SK-MEL-5 (cell line): ENCODE data around the gene MEDAG. TPM values are rescaled to one million over a fixed set of nuclear protein-coding genes. Genes with fewer than 3 reads are reported as not detected.

Experiments used
- DNase-seq: peaks from one replicate; pipeline ENCODE4 v3.0.0-alpha.2; 2016; ENCODE audit warnings: low read depth, low spot score
- in situ Hi-C: cut with HindIII; loops from 2 replicates; pipeline ENCODE4 v1.10.0; 2016; ENCODE audit warnings: low sequenced_read_pairs, high pct_unique_total_duplicates, low pct_unique_long_range_greater_than_20kb
- polyA plus RNA-seq, 2 experiments: library from polyadenylated mRNA; depleted of rRNA; stranded (reverse); fragments of >200 nt; gene quantifications; 2 replicates each; pipeline ENCODE4 v1.2.3, GENCODE V29; 2015
- total RNA-seq: library from RNA; depleted of rRNA; stranded (reverse); fragments of >200 nt; shearing (Covaris generic); gene quantifications from 2 replicates; pipeline ENCODE4 v1.2.3, GENCODE V29; 2014; rRNA removed

Gene MEDAG
- total RNA-seq: not detected in 2 replicates
- polyA plus RNA-seq (2015; cell fraction: cytosol; rRNA removed): not detected in 2 replicates
- not detected in 2 replicates for polyA plus RNA-seq (2015; cell fraction: nucleus; rRNA removed)

DNA sequence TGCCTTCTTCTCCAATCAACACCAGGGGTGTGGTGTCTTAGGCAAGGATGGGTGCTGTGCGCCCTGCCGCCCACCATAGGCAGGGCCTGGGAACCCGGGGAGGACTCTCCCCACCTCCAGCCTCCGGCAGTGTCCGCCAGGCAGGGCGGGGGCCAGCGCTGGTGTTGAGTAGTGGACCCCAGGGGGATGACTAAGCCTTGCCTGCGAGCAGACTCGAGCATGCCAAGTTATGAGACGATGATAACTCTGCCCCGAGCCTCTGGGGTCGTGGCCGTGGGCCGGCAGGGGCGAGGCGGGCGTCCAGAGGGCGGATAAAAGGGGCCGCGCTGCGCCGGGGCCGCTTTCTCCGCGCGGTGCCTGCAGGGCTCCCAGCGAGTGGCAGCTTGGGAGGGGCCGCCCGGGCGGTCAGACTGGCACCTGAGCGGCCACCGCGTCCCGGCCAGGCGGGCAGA, at the start of gene MEDAG:
MEDAG (plus strand) TSS at position 340 of the 452 bp plus-strand sequence. CDS start 245 bp downstream, outside the sequence.
- no peak for DNase-seq
- in situ Hi-C loops: no loop called here

DNA sequence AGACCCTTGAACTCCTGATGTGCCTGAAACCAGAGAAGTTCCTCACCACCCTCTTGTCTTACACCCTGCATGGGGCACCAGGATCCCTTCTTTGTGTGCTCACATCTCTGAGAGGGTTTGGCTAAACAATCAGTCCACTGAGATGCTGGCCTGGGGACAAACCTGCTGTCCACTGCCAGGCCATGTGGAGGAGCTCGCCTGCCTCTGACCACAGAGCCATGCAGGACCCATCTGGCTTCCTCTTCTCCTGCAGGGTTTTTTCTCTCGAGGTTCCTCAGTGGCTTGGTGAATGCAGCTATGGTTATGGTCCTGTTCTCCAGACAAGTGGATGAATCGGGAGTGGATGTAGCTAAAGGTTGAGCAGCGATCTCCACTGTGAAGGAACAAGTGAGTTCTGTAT, 49.1 kb upstream of the MEDAG start:
- in situ Hi-C loops: no loop called here
- no peak for DNase-seq

DNA sequence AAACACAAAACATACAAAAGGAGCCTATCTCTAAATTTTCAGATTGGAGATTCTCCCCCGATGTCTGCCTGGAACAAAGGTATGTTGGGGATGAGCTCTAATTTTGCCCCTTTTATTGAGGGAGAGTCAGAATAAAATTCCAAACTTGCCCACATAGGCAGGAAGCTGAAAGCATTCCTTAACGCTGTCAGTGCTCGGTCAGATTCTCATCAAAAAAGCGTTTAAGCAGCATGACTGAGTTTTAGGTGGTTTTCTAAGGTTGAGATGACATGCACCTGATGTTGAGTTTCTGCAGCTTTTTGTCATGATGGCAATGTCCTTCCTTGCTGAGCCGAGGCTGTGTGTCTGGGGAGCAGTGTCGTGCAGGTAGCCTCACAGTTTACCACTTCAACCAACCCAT, 48.4 kb upstream of the MEDAG start:
- in situ Hi-C loops: no loop called here

GRCh38 chr13:30859326-30859725, 46.7 kb upstream of the MEDAG start:
- in situ Hi-C loops: no loop called here
- no peak for DNase-seq

More for the DNA sequence above, 48.4 kb upstream of the MEDAG start:
- DNase-seq: no peak

- in situ Hi-C loops: no loop called here
These were observed 44.9 kb upstream of the MEDAG start for GRCh38 chr13:30861163-30861562.

GRCh38 chr13:30861836-30862467, 44.1 kb upstream of the MEDAG start:
- in situ Hi-C loops: no loop called here

More at GRCh38 chr13:30861163-30861562, 44.9 kb upstream of the MEDAG start:
- no peak for DNase-seq

DNA sequence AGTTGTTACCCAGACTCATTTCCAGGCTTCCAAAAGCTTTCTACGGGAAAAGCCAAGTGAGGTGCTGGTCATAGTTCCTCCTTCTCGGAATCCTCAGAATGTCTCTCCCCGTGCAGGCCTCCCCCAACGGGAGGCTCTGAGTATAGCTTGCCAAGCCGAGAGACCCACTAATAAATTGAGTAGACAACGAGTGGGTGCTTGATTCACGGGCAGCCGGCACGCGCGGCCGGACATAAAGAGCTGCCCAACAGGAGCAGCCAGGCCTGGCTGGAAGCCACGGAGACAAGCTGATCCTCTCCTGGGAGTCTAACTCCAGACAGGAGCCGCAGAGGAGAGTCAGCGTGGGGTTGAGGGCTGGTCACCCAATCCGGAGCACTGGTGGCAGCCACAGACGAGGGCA, 43.4 kb upstream of the MEDAG start:
- in situ Hi-C loops: no loop called here
- DNase-seq: no peak

More at GRCh38 chr13:30861836-30862467, 44.1 kb upstream of the MEDAG start:
- DNase-seq: no peak

GRCh38 chr13:30863231-30863630, 42.8 kb upstream of the MEDAG start:
- DNase-seq: no peak
- in situ Hi-C loops: no loop called here

DNA sequence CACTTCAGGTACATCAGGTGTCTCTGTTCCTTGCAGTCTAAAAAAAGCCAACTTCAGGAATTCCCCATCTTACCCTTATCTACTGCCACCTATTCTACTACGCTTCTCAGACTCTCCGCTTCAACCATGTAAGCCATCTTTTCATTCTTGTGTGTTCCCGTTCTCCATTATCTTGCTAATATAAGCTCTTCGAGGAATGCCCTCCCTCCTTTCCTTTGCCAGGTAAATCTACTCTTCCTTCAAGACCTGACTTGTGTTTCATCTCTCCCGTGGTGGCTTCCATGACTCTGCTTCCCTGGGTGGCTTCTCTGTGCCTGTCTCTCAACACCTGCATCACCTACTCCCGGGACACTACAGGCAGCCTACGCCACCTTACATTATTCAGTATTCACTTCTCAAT, 42.3 kb upstream of the MEDAG start:
- in situ Hi-C loops: no loop called here
- DNase-seq: no peak

- DNase-seq: no peak
- in situ Hi-C loops: no loop called here
These were observed 41.5 kb upstream of the MEDAG start for GRCh38 chr13:30864433-30865122.

DNA sequence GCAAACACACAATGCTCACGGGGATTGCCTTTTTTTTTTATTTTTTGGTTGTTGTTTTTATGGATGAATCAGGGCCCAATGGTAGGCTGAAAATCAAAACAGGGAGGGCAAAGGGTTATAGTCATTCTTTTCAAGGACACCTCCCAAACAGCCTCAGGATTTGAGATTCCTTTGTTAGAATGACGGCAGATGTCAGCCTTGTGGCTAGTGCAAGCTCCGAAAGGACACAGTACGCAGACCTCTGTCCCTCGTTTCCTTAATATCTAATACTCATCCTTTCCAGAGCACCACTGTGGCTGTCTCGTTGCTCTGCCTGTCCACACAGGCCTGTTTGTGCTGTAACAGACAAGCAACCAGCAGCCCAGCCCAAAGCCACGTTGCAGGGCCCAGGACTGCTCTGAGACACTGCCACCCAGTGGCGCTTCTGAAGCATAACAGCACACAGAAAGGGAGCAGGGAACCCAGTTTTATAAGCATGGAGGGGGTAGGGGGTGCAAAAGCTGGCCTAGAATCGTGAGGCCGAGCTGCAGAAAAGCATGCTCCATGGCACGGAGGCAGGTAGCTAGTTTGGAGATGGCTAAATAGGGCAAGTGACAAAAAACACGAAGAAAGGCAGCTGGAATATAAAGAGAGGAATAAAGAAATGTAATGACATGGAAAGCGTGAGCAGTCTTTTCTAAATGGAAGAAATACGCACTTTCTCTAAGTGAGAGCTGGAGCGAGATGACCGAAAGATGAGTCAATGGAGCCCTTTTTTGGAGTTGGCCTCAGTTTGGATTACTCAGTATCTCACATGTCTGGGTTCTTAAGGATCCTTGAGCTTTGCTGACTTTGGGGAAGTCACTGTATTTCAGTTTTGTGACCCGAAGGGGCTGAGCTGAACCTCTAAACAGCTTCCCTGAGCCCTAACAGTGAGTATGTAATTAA, 40.7 kb upstream of the MEDAG start:
- peak; percentile 90 for DNase-seq
- in situ Hi-C loops: no loop called here

DNA sequence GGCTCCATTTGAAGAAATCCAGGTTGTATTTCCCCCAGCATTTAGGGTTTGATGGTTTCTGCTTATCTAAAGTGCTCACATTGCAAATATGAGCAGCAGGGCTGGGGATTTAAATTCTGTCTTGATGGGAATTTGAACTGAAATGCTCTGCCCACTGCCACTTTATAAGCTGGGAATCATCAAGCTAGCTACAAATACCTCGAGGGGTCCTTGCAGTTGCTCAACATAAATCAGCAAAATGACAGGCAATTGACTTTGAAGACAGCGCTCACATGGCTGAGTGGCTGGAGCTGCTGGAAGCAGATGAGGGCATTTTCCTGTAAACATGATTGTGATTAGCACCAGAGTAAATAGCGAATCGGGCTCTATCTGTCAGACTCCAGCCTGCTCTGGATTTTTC, 39.4 kb upstream of the MEDAG start:
- no peak for DNase-seq
- in situ Hi-C loops: no loop called here

- DNase-seq: no peak
- in situ Hi-C loops: no loop called here
These were observed 38.9 kb upstream of the MEDAG start for GRCh38 chr13:30867089-30867669.

DNA sequence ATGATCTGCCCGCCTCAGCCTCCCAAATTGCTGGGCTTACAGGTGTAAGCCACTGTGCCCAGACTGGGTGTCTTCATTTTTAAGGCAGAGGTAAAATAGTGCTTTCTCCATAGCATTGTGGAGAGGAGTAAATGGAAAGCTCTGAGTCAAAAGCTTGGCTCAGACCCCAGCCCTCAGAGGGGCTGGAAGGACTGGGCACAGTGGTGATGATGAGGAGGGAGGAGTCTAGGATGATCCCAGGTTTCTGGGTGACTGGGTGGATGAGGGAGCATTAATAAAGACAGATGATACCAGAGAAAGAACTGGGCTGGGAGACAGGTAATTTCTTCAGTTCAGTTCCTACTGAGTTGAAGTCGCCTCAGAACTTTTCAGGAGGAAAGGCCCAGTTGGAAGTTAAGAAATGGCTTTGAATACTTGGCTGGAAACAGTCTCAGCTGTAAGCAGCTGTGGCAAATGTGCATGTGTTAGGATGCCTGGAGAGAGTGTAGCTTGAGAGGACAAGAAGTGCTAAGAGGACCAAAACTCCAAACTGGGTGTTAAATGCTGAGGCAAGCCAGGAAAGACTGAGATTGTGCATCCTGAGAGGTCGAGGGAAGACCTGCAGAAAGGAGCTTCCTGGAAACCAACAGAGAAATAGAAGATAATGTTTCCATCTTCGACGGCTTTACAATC, 37.1 kb upstream of the MEDAG start:
- DNase-seq: no peak
- in situ Hi-C loops: no loop called here

DNA sequence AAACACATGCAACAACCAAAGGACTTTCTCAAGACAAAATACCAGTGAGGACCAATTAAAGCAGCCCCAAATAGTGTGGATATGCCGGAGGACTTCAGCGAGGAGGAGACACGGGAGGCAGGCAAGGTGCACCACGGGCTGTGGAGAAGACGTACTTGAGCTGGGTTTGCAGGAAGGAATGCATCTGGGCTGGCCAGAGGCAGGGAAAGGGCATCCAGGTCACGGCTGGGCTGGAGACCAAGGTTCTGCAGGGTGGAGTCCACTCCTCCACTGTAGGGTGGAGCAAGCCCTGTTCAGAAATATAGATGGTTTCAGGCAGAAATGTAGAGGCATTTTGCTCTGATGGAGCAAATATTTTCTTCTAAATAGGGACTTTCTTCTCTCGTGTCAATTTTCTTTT, 36.6 kb upstream of the MEDAG start:
- DNase-seq: no peak
- in situ Hi-C loops: no loop called here

DNA sequence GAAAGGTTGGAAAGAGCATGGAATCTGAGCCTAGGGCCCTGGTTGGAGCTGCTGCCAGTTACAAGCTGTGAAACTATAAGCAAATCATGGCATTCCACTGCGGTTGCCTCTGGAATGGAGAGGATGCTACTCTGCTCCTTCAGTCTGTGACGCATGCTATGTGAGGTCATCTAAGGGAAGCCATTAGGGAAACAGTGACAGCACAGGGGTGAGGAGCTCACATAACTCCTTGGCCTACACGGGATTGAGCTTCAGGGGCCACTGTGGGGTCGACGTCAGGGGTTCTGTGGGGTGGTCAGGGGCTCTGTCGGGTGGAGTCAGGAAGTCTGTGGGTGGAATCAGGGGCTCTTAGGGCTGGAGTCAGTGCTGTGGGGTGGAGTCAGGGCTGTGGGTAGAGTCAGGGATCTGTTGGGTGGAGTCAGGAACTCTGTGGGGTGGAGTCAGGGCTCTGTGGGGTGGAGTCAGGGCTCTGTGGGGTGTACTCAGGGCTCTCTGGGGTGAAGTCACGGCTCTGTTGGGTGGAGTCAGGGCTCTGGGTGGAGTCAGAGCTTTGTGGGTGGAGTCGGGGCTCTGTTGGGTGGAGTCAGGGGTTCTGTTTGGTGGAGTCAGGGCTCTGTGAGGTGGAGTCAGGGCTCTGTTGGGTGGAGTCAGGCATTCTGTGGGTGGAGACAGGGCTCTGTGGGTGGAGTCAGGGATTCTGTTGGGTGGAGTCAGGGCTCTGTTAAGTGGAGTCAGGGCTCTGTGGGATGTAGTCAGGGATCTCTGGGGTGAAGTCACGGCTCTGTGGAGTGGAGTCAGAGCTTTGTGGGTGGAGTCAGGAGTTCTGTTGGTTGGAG, 35.8 kb upstream of the MEDAG start:
- in situ Hi-C loops: no loop called here
- peak; percentile 71 for DNase-seq
